ENCODE results near the gene MMP20.
A peak's percentile ranks its signal among the peaks of the same experiment; 100 is the strongest.

The MMP20 gene

GRCh38 chr11:102620818-102621561, 4.1 kb downstream of the MMP20 start:
- no peak for DNase-seq

DNA sequence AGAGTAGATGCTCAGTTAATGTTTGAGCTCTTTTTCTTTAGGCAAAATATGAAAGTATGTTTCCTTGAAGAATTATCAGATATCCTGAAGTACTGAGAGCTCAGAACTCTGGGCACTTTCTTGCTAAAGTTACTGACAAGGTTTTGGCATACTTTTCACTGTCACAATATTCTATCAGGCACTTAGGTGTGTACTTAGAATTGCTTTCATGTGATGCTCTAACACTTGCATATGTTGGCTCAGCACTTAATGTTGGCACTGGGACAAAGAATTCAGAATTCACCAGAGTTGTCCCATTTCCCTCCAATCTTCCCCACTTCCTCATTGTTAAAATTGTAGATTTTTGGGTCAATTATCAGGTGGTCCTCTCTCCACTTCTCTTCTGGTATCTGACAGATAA, 5.0 kb downstream of the MMP20 start:
- DNase-seq = no peak

GRCh38 chr11:102617466-102618008, 7.6 kb downstream of the MMP20 start:
- DNase-seq = no peak

- no peak for DNase-seq
Observed at GRCh38 chr11:102615894-102616432, 9.2 kb downstream of the MMP20 start.

DNA sequence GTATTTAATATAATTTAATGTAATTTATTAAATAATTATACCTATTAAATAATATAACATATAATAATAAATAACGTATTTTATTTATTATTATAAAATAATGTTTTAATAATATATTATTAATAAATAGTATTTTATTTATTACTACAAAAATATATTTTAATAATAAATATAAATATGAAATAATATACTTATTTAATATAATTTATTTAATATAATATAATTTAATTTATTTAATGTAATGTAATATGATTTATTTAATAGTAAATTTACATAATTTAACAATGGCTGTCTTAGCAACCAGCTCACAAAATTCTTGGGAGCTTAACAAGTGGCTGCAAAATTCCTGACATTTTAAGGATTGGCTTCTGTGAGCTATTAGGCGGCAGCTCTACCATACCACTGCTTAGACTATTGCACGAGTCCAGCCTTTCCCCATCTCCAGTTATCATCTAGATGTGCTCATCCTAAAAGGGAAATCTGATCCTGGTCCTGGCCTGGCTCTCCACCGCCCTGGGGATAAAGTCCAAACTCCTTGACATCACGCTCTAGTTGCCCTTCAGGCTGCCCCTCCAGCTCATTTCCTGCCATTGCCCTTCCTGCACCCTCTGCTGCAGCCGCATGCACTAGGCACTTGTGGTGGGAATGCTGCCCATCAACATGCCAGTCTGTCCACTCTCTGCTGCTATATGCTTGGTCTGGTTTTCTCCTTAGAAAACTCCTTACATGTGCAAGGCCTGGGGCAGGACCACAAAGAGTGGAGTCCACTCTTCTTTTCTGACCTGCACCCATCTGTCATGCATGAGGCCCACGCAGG, 9.8 kb downstream of the MMP20 start:
- DNase-seq = no peak

GRCh38 chr11:102614485-102614884, 10.6 kb downstream of the MMP20 start:
- no peak for DNase-seq

- DNase-seq = no peak
Observed at GRCh38 chr11:102614031-102614430, 11.1 kb downstream of the MMP20 start.

DNA sequence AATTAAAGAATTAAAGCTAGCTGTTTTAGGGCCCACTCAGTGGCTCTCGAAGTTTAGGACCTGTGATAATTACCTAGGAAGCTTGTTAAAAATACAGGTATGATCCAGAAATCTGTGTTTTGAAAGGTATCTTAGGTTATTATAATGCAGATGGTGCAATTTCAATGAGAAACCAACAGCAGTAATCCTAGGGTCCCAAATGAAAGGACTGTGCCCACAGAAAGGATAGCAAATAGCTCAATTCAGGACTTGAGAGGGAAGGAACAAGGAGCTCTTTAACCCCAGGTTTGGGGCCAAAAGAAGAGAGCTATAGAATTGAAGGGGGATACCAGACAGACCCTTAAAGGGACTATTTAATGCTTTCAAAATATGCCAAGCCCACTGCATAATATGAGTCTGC, 11.7 kb downstream of the MMP20 start:
- no peak for DNase-seq

DNA sequence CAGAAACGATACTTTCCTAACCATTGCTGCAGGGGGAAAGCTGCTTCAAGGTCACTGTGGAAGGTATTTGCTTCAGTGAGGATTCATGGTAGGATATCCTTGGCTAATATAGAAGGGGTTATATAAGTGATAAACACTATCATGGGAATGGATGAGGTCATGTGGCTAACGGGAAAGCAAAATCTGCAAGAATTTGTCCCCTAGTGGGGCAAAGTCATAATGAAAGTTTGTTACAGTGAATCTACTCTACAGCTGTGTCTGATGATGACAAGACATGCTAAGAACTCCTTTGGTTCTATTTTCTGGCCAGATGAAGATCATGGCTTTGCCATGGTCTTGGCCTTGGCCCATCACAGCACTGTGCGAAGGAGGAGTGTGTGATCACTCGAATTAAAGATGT, 13.8 kb downstream of the MMP20 start:
- no peak for DNase-seq

DNA sequence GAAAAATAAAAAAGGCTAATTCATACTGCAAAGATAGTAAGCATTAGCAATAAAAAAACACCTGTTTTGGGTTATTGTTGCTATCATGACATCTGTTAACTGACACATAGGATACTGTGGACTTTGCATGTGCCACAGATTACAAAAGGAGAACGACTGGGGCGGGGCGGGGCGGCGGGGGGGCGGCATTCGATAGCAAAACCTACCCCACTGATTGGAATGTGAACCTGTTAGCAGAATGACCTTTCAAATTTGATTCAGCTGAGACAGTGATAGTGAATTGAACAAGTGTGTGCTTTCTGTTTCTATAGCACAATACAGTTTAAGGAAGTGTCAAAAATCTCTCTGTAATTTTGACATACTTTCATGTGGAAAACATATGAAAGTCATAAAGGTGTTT, 14.9 kb downstream of the MMP20 start:
- no peak for DNase-seq

GRCh38 chr11:102608699-102609098, 16.4 kb downstream of the MMP20 start:
- no peak for DNase-seq

DNA sequence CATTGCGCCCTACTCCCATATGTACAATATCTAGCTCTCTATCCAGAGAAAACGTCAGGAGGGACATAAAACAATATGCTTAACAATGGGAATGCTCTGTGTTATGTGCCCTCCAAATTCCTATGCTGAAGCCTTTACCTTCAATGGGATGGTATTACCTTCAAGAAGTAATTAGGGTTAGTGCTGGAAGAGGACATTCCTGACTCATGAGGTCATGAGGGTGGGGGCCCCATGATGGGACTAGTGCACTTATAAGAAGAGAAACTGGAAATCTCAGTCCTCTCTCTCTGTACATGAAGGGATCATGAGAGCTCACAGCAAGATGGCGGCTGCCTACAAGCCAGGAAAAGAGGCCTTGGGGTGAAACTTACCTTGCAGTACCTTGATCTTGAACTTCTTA, 20.3 kb downstream of the MMP20 start:
- DNase-seq = no peak

- DNase-seq = no peak
Observed at GRCh38 chr11:102604011-102604410, 21.1 kb downstream of the MMP20 start.

DNA sequence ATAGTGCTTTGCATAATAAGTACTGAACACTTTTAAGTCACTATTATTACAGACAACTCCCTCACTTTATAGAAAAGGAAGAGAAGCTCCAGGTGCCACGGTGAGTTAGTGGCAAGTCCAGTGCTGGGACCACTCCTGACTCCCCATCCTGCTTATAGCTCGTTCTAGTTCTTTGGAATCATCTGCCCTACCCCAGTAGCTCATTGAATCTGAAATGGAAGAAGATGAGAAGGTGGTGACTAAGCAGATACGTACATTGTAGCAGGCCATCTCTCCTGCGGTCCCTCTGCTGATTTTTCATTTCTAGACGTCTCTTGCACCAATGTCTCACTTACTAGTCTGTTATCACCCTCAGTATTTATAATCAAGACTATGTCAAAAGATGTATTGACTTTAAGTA, 21.6 kb downstream of the MMP20 start:
- no peak for DNase-seq

- no peak for DNase-seq
Observed at GRCh38 chr11:102603091-102603490, 22.0 kb downstream of the MMP20 start.

GRCh38 chr11:102600666-102601065, 24.5 kb downstream of the MMP20 start:
- DNase-seq = no peak

- DNase-seq = no peak
Observed at GRCh38 chr11:102599642-102600261, 25.4 kb downstream of the MMP20 start.

DNA sequence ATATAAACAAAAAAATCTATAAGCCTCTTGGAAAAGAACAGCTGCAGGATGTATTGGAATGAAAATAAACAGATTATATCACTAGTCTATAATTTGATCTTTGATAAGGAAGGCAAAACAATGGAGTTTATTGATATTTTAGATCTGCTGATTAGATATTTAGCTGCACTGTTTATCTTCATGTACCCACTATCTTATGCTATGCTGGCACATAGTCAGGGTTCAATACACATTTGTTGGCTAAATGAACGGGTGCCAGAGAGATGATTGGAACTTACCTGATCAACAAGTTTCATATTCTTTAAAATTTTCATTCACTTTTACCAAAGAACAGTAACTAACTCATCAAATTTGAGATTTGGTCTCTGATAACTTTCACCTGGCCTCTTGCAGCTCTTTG, 26.9 kb downstream of the MMP20 start:
- no peak for DNase-seq

DNA sequence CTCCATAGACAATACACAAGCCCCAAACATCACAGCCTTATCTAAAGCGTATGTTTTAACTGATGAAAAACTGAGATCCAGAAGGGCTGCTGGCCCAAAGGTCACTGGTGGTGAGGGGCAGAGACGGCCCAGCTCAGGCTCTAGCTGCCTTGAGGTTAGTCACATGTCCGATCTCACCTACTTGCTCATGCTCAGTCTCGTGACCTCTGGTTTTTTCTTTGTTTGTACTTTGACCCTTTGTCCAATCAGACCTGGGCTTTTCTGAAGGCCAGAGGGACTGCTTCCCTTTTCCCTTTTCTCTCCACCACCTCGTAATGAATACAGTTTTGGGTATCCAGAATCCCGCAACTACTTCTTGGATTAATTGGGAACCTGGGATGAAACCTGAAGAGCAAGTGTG, 28.6 kb downstream of the MMP20 start:
- DNase-seq = no peak

GRCh38 chr11:102592634-102593581, 32.2 kb downstream of the MMP20 start:
- DNase-seq = peak; percentile 7

DNA sequence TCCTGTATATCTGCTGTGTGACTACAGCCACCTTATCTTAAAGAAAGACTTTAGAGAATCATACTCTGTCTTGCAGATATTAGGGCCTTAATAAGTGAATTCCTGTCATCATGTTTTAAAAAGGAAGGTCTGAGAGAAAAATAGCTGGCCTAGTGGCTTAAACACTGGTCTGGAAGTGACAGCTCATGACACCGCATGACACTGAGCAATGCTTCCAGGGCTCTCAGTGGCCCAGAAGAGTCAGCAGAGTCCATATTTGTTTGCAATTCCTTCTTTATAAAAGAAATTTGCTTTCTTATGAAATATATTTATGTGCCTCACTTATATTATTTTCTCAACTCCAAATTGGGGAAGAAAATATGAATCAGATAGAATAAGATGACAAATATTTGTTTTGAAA, 33.0 kb downstream of the MMP20 start:
- no peak for DNase-seq

- no peak for DNase-seq
Observed at GRCh38 chr11:102591160-102591718, 33.9 kb downstream of the MMP20 start.

Data from DMS153 (cell line).